ENCODE data around the gene MAOB.

Gene MAOB

DNA sequence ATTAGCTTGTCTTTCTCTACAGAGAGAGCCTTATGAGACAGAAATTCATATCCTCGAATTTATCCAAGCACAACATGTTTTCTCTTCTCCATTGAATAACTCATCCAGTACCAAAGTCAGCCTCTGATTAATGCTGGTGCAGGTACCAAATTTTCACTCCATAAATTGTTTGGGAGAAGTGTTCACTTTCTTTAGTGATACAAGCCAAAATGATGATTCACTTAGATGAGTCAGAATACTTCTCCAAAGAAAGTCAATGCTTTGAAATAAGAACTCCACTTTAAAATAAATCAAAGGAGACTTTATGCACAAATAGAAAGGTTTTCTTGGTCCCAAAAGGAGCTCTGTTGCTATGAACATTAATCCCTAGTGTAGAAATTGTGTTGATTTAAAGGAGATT, 60.2 kb downstream of the MAOB start:
- H3K9ac ChIP-seq (ENCODE audit: low read depth, low read length), result no peak overlapping the region
- no peaks in the 10 kb centered on the region for H3K36me3 ChIP-seq (ENCODE audit: control insufficient read depth, insufficient read depth, low read length)
- H3K27me3 ChIP-seq (ENCODE audit: control insufficient read depth, insufficient read depth, low read length), result no peaks in the 10 kb centered on the region
- H3K9me3 ChIP-seq (ENCODE audit: control insufficient read depth, insufficient read depth, low read length), result 0 out of 2 replicates have a peak, but pooled peaks cover 3% of the 10 kb centered on the region
- no peak overlapping the region for H3K4me3 ChIP-seq (ENCODE audit: low read depth, low read length)
- H3K4me1 ChIP-seq (ENCODE audit: control insufficient read depth, insufficient read depth, low read length), result peaks cover 10% of the 10 kb centered on the region
- no peak overlapping the region for H3K27ac ChIP-seq (ENCODE audit: low read depth, low read length)

DNA sequence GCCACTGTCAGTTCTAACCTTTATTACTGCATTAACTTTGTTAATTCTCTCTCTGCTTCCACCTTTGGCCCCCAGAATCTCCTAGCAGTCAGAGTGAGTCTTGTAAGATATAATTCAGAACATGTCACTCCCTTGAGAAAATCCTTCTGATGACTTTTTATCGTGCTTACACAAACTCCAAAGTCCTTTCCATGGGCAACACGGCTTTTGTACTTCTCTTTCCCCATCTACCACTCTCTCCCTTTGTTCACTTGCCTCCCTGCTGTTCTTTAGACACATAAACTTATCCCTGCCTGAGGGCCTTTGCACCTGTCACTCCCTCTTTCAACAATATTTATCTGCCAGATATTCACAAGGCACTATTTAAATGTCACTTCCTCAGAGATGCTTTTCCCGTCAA, 64.8 kb downstream of the MAOB start:
- Histone ChIP-seq H3K27ac (ENCODE audit: low read depth, low read length) (no peak overlapping the region), H3K27me3 (ENCODE audit: control insufficient read depth, insufficient read depth, low read length) (no peaks in the 10 kb centered on the region), H3K9me3 (ENCODE audit: control insufficient read depth, insufficient read depth, low read length) (no peaks in the 10 kb centered on the region), H3K9ac (ENCODE audit: low read depth, low read length) (no peak overlapping the region), H3K36me3 (ENCODE audit: control insufficient read depth, insufficient read depth, low read length) (no peaks in the 10 kb centered on the region), H3K4me1 (ENCODE audit: control insufficient read depth, insufficient read depth, low read length) (no peaks in the 10 kb centered on the region), H3K4me3 (ENCODE audit: low read depth, low read length) (no peak overlapping the region)

DNA sequence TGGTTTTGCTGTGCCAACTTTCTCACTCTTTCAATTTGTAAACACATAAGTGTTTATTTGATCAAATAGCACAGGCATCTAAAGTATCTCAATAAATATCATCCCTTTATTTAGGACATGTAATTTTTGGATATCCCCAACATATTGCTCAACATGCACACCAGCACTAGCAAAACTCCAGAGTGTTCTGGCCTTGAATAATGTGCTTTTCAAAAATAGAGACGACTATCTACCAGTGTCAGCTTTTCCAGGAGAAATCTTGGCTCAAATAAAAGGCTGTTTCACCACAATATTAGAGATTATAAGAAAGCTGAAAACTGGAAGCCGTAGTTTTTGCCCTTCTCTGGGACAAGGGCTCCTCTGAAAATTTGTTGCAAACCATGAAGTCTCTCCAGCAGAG, 67.0 kb downstream of the MAOB start:
- H3K36me3 ChIP-seq (ENCODE audit: control insufficient read depth, insufficient read depth, low read length), result no peaks in the 10 kb centered on the region
- no peaks in the 10 kb centered on the region for H3K4me1 ChIP-seq (ENCODE audit: control insufficient read depth, insufficient read depth, low read length)
- H3K9me3 ChIP-seq (ENCODE audit: control insufficient read depth, insufficient read depth, low read length), result no peaks in the 10 kb centered on the region
- H3K27me3 ChIP-seq (ENCODE audit: control insufficient read depth, insufficient read depth, low read length), result no peaks in the 10 kb centered on the region; the same call in 1 of the 2 replicates
- no peak overlapping the region for H3K27ac ChIP-seq (ENCODE audit: low read depth, low read length)
- H3K9ac ChIP-seq (ENCODE audit: low read depth, low read length), result no peak overlapping the region
- no peak overlapping the region for H3K4me3 ChIP-seq (ENCODE audit: low read depth, low read length)

DNA sequence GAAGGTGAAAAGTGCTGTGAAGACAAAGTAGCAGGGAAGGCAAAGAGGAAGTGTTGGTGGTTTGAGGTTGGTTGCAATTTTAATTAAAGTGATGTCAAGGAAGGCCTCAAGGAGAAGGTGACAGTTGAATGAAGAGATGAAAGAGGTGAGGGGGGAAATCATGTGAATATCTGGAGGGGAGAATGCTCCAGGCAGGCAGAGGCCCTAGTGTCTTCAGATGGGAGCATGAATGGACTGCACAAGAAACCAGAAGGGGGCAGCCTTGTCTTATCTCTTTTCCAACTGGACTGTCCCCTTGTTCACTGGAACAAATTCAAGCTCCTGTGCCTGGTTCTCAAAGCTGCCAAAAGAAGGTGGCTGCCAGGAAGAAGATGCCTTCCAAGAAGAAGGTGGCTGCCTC, 68.4 kb downstream of the MAOB start:
- no peak overlapping the region for H3K4me3 ChIP-seq (ENCODE audit: low read depth, low read length)
- H3K9me3 ChIP-seq (ENCODE audit: control insufficient read depth, insufficient read depth, low read length), result no peaks in the 10 kb centered on the region
- H3K27ac ChIP-seq (ENCODE audit: low read depth, low read length), result no peak overlapping the region
- no peaks in the 10 kb centered on the region for H3K4me1 ChIP-seq (ENCODE audit: control insufficient read depth, insufficient read depth, low read length)
- H3K9ac ChIP-seq (ENCODE audit: low read depth, low read length), result no peak overlapping the region
- no peaks in the 10 kb centered on the region; the same call in 1 of the 2 replicates for H3K27me3 ChIP-seq (ENCODE audit: control insufficient read depth, insufficient read depth, low read length)
- H3K36me3 ChIP-seq (ENCODE audit: control insufficient read depth, insufficient read depth, low read length), result no peaks in the 10 kb centered on the region

DNA sequence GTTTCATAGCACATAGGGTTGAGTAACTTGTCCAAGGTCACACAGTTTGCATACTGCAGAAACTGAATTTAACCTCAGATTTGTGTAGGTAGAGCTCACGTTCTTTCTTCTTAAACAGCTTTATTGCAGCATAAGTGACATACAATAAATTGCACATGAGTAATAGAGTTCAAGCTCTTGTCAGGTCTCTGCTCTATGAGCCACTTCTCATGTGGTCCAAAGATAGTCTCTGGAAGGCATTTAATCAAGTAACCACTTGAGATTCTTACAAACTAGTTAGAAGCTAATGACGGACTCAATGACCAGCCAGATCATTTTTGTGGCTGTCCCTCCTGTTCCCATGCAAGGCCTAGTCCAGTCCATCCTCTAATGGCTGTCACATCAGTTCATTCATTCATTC, 68.9 kb downstream of the MAOB start:
- H3K36me3 ChIP-seq (ENCODE audit: control insufficient read depth, insufficient read depth, low read length), result no peaks in the 10 kb centered on the region
- H3K9ac ChIP-seq (ENCODE audit: low read depth, low read length), result no peak overlapping the region
- no peaks in the 10 kb centered on the region for H3K4me1 ChIP-seq (ENCODE audit: control insufficient read depth, insufficient read depth, low read length)
- H3K27me3 ChIP-seq (ENCODE audit: control insufficient read depth, insufficient read depth, low read length), result no peaks in the 10 kb centered on the region; the same call in 1 of the 2 replicates
- H3K27ac ChIP-seq (ENCODE audit: low read depth, low read length), result no peak overlapping the region
- no peaks in the 10 kb centered on the region for H3K9me3 ChIP-seq (ENCODE audit: control insufficient read depth, insufficient read depth, low read length)
- no peak overlapping the region for H3K4me3 ChIP-seq (ENCODE audit: low read depth, low read length)

DNA sequence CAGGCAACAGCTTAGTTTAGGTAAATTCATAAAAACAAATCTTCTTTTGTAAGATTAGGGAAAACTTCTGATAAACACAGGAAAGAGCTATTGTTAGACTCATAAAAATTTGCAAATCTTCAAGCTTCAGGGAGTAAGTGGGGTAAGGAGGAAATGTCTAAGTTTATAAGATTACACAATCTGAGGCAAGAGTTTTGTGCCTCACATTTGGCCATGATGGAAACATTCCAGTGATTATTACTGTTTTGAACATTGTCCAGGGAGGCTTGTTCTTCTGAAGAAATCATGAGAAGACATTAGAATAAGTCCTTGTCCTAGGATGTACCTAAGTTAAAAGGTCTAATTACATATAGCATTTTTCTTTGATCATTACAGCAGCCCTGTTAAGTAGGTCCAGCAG, 72.8 kb downstream of the MAOB start:
- H3K9ac ChIP-seq (ENCODE audit: low read depth, low read length), result no peak overlapping the region
- H3K27ac ChIP-seq (ENCODE audit: low read depth, low read length), result no peak overlapping the region
- H3K4me3 ChIP-seq (ENCODE audit: low read depth, low read length), result no peak overlapping the region
- H3K36me3 ChIP-seq (ENCODE audit: control insufficient read depth, insufficient read depth, low read length), result no peaks in the 10 kb centered on the region
- H3K4me1 ChIP-seq (ENCODE audit: control insufficient read depth, insufficient read depth, low read length), result no peaks in the 10 kb centered on the region
- H3K9me3 ChIP-seq (ENCODE audit: control insufficient read depth, insufficient read depth, low read length), result no peaks in the 10 kb centered on the region
- no peaks in the 10 kb centered on the region; the same call in 1 of the 2 replicates for H3K27me3 ChIP-seq (ENCODE audit: control insufficient read depth, insufficient read depth, low read length)

DNA sequence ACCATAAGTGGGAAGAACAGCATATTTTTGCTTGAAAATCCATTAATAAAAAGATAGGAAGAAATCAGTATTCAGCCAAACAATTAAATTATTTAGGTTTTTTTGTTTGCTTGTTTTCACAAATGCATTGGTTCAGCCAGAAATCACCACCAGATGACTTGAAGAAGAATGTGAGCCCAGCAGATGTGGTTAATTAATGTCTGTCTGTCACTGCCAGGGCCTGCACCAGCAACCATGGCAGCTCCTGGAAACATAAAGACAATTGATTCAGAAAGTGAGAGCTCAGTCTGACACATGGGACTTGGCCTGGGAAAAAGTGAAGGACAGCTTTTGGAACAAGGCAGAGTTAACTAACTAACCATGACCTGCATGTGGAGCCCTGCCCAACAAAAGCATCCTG, 74.0 kb downstream of the MAOB start:
- no peaks in the 10 kb centered on the region for H3K4me1 ChIP-seq (ENCODE audit: control insufficient read depth, insufficient read depth, low read length)
- H3K27ac ChIP-seq (ENCODE audit: low read depth, low read length), result no peak overlapping the region
- no peak overlapping the region for H3K4me3 ChIP-seq (ENCODE audit: low read depth, low read length)
- no peaks in the 10 kb centered on the region for H3K36me3 ChIP-seq (ENCODE audit: control insufficient read depth, insufficient read depth, low read length)
- no peak overlapping the region for H3K9ac ChIP-seq (ENCODE audit: low read depth, low read length)
- H3K9me3 ChIP-seq (ENCODE audit: control insufficient read depth, insufficient read depth, low read length), result no peaks in the 10 kb centered on the region
- H3K27me3 ChIP-seq (ENCODE audit: control insufficient read depth, insufficient read depth, low read length), result no peaks in the 10 kb centered on the region; the same call in 1 of the 2 replicates

DNA sequence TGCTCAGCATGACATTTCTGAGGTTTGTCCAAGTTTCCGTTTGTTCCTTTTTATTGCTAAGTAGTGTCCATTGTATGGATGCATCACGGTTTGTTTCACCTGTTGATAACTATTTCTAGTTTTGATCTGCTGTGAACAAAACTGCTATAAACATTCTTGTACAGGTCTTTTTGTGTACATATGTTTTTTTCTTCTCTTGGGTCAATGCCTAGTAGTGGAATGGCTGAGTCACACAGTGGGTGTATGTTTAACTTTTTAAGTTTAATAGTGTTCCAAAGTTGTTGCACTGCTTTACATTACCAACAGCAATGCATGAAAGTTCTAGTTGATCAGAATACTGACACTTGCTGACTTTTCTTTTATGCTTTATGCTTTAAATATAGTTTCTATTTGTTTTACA, 76.7 kb downstream of the MAOB start:
- Histone ChIP-seq H3K9me3 (ENCODE audit: control insufficient read depth, insufficient read depth, low read length) (no peaks in the 10 kb centered on the region), H3K9ac (ENCODE audit: low read depth, low read length) (no peak overlapping the region), H3K27me3 (ENCODE audit: control insufficient read depth, insufficient read depth, low read length) (no peaks in the 10 kb centered on the region), H3K4me3 (ENCODE audit: low read depth, low read length) (no peak overlapping the region), H3K27ac (ENCODE audit: low read depth, low read length) (no peak overlapping the region), H3K36me3 (ENCODE audit: control insufficient read depth, insufficient read depth, low read length) (no peaks in the 10 kb centered on the region), H3K4me1 (ENCODE audit: control insufficient read depth, insufficient read depth, low read length) (no peaks in the 10 kb centered on the region)

DNA sequence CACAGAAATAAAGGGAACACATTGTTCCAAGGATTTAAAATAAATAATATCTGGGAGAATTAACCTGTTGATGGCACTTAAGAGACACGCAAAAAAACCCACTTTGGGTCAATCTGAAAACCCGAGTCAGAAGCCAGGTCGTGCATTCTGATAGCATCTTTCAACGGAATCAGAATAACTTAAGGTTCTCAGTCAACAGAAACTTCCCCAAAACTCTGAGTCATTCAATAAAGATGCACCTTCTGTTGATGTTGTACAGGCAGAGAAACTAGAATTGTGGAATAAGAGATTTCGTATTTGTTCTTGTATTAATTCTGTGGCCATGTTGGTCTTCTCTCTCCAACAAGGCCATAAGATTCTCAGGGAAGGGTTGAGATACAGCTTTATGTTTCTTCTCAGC, 78.2 kb downstream of the MAOB start:
- Histone ChIP-seq H3K9me3 (ENCODE audit: control insufficient read depth, insufficient read depth, low read length) (no peaks in the 10 kb centered on the region), H3K4me3 (ENCODE audit: low read depth, low read length) (no peak overlapping the region), H3K27me3 (ENCODE audit: control insufficient read depth, insufficient read depth, low read length) (no peaks in the 10 kb centered on the region), H3K4me1 (ENCODE audit: control insufficient read depth, insufficient read depth, low read length) (no peaks in the 10 kb centered on the region), H3K9ac (ENCODE audit: low read depth, low read length) (no peak overlapping the region), H3K36me3 (ENCODE audit: control insufficient read depth, insufficient read depth, low read length) (no peaks in the 10 kb centered on the region), H3K27ac (ENCODE audit: low read depth, low read length) (no peak overlapping the region)

DNA sequence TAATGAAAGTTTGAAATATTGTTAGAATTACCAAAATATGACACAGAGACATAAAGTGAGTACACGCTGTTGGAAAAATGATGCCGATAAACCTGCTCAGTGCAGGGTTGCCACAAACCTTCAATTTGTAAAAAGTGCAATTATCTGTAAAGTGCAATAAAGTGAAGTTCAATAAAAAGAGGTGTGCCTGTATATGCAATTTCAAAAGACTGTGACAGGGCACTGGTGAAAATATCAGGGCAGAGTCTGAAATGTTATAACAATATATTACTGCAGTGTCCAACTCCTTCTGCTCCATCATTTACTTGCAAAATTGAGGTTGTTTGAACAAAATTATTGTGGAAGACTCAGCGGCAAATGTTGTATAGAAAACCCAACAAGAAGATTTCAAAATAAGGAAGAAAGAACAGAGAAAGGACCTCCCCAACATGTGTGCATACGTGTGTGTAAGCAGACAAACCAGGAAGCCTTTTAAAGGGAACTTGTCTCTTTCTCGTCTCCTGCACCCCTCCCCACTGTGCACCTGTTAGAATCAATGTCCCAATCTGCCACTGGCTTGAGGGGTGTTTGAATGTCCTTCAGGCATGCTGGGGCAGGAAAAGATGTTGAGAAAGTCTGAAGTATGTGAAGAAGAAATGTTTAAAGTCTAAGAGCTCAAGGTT, 96.2 kb downstream of the MAOB start:
- no peaks in the 10 kb centered on the region for H3K4me1 ChIP-seq (ENCODE audit: control insufficient read depth, insufficient read depth, low read length)
- no peaks in the 10 kb centered on the region for H3K36me3 ChIP-seq (ENCODE audit: control insufficient read depth, insufficient read depth, low read length)
- H3K9ac ChIP-seq (ENCODE audit: low read depth, low read length), result no peak overlapping the region
- H3K27me3 ChIP-seq (ENCODE audit: control insufficient read depth, insufficient read depth, low read length), result no peaks in the 10 kb centered on the region
- no peak overlapping the region for H3K4me3 ChIP-seq (ENCODE audit: low read depth, low read length)
- no peaks in the 10 kb centered on the region for H3K9me3 ChIP-seq (ENCODE audit: control insufficient read depth, insufficient read depth, low read length)
- H3K27ac ChIP-seq (ENCODE audit: low read depth, low read length), result no peak overlapping the region

DNA sequence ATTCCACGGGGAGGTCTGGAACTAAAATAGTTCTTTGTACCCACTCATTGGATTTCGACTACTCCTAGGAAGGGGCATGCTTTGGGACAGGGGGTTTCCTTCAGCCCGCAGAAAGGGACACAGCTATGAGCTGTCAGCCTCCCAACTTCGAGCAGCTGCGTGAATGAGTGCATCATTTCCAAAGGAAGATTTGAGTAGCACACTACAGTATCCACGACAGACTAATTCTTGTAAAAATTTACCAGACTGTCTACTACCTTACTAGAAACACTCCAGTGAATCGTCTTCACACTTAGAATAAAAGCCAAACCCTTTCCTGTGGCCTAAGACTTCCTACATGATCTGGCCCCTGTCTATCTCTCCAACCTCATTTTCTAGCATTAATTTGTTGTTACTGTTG, 124.2 kb downstream of the MAOB start:
- peaks cover 4% of the 10 kb centered on the region; the same call in 1 of the 2 replicates for H3K27me3 ChIP-seq (ENCODE audit: control insufficient read depth, insufficient read depth, low read length)
- H3K36me3 ChIP-seq (ENCODE audit: control insufficient read depth, insufficient read depth, low read length), result no peaks in the 10 kb centered on the region
- no peaks in the 10 kb centered on the region for H3K9me3 ChIP-seq (ENCODE audit: control insufficient read depth, insufficient read depth, low read length)
- no peaks in the 10 kb centered on the region for H3K4me1 ChIP-seq (ENCODE audit: control insufficient read depth, insufficient read depth, low read length)
- H3K9ac ChIP-seq (ENCODE audit: low read depth, low read length), result no peak overlapping the region
- H3K27ac ChIP-seq (ENCODE audit: low read depth, low read length), result no peak overlapping the region
- no peak overlapping the region for H3K4me3 ChIP-seq (ENCODE audit: low read depth, low read length)
